NCI-H2227 (cell line): Measurements from ENCODE around the gene MAGI3.
A peak's percentile ranks its signal among the peaks of the same experiment; 100 is the strongest.
"Not testable (repeated sequence)": the region's sequence is repeated elsewhere in the genome, so short reads cannot be mapped to it uniquely, and the experiment has no call there.

Experiments
- DNase-seq: peaks from one replicate; lab custom pipeline; 2025; ENCODE audit not compliant: unreplicated experiment; lab: John Stamatoyannopoulos, UW

The MAGI3 gene

DNA sequence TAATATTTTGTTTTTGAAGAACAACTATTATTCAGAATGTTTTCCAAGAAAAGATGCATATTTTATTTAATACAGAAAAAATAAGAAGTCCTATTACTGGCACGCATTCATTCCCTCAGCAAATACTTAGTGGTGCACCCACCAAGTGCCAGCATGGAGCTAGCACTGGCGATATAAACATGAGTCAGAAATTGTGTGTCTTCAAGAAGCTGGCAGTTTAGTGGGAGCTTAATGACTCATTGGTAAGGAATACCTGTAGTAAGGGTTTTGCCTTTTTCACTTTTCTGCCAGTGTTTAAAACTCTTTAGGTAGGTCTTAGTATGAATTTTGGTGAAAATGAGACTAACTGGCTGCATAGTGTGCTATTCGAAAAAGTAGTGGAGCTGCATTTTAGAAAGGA is 6.3 kb downstream of the MAGI3 start:
- no peak for DNase-seq

- DNase-seq, result peak; percentile 69
Observed at GRCh38 chr1:113399062-113399583, 8.8 kb downstream of the MAGI3 start.

- no peak for DNase-seq
Observed at GRCh38 chr1:113401067-113401466, 10.8 kb downstream of the MAGI3 start.

DNA sequence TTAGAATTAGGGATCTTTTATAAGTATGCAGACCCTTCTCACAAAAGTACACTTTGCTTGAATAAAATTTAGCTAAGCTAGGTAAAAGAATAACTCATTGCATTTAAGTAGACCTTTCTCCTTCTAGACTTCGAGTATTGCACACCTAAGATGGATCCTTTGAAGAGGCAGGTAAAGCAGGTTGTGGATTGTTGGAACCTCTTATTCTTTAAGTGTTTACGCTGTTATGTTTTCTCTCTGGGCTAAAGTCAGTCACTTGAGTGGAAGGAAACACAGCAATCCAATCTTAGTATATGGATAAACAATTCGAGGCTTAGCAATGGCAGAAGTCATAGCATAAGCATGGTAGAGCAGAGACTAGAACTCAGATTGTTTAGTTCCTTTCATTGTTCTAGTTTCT is 11.4 kb downstream of the MAGI3 start:
- DNase-seq, result no peak

DNA sequence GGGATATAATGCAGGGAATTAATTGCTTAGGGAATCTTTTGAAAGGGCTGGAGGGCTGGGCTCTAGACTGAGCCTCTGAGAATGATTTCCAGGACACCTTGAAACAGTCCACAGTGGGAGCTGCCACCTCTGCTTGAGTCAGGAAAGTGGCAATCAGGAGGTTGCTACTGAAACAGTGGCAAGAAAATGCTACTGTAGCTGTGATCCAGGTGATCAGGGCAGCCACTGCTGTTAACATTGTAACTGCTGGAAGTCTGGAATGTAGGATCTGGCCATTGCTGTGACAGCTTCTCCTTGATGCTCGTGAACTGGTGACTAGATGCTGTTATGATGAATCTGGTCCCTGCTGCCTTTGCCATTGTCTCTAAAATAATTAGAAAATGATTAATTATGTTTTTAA is 12.8 kb downstream of the MAGI3 start:
- no peak for DNase-seq

DNA sequence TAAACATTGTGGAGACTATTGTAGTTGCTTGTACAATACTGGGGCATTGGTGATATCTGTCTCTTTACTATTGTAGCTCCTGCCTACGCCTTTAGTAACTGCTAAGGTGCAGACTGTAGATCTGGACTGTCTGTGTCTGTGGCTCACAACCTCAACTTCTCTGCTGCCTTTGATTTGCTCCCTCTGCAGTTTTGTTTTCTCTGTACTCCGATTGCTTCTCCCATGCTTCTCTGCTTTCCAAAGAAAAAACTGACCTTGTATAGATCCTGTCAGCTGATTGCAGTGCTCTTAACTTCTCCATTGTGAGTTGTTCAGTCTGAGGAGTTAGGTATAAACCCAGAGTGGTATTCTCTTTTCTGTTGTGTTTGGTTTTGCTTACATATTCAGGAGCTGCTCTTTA is 15.3 kb downstream of the MAGI3 start:
- DNase-seq, result no peak

- DNase-seq, result not testable (repeated sequence)
Observed at GRCh38 chr1:113406149-113406548, 15.8 kb downstream of the MAGI3 start.

DNA sequence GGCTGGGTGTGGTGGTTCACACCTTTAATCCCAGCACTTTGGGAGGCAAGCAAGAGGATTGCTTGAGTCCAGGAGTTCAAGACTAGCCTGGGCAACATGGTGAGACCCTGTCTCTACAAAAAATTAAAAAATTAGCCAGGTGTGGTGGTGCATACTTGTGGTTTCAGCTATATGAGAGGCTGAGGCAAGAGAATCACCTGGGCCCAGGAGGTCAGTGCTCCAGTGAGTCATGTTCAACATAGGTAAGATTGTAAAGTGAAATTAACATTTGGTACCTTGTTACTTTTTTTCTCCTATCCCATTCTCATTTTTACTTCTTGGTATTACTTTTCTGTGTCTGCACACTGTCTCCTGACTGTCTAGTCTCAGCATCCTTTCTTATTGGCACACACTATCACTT is 19.0 kb downstream of the MAGI3 start:
- no peak for DNase-seq

- DNase-seq, result not testable (repeated sequence)
Observed at GRCh38 chr1:113412020-113412419, 21.7 kb downstream of the MAGI3 start.

GRCh38 chr1:113415310-113416070 is 25.2 kb downstream of the MAGI3 start:
- peak; percentile 26 for DNase-seq

GRCh38 chr1:113416071-113416470 is 25.8 kb downstream of the MAGI3 start:
- peak; percentile 50 for DNase-seq

GRCh38 chr1:113416496-113416895 is 26.2 kb downstream of the MAGI3 start:
- peak; percentile 50 for DNase-seq

DNA sequence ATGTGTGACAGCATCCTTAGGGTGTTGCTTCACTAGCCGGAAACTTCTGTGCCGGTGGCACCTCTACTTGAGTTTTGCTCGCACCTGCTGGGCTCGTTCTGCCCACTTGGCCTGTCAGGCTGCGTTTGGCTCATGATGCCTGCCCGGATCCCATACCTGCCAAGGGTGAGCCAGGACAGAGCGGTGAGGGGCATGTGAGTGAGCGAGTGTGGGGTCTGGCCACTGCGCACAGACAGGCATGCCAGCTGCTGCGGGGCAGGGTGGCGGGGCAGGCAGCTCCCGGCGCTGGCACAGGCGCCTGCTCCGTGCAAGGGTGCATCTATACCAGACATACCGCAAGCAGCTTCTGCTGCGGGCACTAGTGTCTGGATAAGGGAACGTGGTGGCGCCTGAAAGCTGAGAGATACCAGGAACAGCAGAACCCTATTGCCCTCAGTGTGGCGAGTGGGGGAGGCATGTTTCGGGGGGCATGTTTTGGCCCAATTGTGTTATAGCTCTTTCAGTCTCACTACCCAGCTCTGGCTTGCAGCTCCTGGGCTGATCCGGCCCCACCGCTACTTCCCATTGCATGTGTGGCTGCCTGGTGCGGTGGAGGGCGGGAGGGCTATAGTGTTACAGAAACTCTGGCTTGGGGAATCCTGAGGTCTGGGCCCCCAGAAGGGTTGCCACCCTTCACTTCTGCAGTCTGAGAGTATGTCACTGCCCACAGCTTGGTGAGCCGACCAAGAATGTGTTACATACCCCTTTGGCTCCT is 32.2 kb downstream of the MAGI3 start:
- no peak for DNase-seq

DNA sequence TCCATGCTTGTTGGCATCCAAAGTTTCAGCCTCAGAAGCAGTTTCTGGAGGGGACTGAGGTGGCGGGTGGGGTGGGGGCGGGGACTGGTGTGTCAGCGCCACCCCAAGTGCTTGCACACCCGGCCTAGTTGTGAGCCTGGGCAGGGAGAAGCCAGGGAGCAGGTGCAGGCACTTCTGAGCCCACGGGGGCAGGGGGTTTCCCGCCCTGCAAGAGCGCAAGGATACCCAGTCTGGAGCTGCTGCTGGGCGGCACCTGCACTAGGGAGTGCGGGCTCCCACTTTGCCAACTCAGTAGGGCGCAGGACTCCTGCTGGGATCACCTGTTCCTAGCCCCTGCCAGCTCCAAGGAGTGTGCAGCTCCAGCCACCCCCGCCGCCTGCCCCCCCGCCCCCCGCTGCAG is 33.5 kb downstream of the MAGI3 start:
- DNase-seq, result no peak

DNA sequence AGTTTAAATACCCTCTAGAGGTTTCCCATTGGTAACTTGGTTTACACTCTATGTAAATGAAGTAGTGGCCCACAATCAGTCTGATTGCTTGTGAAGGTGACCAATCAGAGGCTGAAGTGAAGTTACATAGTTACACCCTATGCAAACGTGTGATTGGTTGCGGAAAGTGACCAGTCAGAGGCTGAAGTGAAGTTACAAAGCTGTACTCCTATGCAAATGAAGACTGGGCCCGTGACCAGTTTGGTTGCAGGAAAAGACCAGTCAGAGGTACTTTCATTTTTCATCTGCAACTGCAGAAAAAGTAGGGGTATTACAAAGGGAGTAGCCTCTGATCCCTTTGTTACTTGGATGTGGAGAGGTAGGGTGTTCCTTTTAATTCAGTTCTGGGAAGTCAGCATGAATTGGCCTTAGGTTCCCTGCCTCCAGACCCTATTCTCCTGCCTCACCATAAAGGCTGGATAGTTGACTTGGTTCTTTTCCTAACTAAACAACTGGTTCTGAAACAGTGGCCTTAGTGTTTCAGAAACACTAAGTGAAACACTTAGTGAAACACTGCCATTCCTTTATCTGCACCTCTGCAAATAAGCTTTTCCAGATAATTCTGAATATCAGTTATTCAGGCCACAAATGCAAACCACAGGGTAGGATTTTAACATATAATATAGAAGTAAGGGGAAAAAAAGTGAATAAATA is 39.3 kb downstream of the MAGI3 start:
- DNase-seq, result no peak

GRCh38 chr1:113433184-113433583 is 42.9 kb downstream of the MAGI3 start:
- DNase-seq, result no peak

DNA sequence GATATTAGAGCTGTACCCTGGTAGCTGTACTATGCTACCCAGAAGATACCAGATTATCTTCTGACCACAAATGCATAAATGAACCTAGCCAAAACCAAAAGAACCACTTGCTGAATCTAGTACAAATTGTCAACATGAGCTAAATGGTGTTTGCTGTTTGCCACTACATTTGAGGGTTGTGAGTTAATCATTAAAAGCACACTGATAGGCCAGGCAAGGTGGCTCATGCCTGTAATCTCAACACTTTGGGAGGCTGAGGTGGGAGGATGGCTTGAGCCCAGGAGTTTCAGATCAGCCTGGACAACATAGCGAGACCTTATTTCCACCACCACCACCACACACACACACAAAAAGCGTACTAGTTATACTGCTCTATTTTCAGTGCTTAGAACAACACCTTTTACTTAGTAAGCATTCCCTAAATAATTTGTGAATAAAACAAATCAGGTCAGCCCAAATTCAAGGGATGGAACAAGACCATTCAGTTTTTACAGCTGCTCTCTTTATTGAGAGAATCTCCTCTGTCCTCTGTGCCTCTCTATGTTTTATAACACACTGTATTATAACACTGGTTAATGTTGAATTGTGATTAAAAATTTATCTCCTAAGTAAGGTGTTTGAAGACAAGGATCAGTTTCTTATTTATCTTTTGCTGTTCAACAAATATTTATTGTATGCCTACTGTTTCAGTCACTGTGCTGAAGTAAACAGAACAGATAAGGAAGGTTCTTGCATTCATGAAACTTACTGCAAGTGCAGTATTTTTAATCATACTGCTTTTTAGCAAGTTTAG is 44.0 kb downstream of the MAGI3 start:
- DNase-seq, result no peak

- DNase-seq, result no peak
Observed at GRCh38 chr1:113434874-113435175, 44.5 kb downstream of the MAGI3 start.

DNA sequence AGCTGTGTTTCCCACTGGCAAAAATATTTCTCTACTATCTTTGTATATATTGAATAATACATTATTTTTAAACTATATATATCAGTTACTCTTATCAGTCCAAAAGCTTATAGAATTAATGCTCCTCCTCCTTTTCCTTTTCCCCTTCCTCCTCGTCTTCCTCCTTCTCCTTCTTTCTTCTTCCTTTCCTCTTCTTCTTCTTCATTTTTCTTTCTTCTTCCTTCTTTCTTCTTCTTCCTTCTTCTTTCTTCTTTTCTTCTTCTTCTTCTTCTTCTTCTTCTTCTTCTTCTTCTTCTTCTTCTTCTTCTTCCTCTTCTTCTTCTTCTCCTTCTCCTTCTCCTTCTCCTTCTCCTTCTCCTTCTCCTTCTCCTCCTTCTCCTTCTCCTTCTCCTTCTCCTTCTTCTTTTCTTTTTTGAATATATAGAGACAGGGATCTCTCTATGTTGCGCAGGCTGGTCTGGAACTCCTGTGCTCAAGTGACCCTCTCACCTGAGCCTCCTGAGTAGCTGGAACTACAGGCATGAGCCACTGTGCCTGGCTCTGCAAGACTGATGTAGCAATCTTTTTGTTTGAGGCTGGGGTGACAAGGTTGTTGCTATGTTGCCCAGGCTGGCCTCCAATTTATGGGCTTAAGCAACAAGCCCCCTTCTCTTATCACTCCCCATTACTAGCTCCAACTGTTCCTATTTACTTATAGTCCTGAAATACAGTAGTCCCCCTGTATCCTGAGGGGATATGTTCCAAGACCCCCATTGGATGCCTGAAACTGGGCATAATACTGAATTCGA is 47.4 kb downstream of the MAGI3 start:
- DNase-seq, result no peak
